ENCODE data around the gene LSAMP. TPM values are rescaled to one million over a fixed set of nuclear protein-coding genes. Genes with fewer than 3 reads are reported as not detected.

LSAMP gene
- total RNA-seq, 1 experiment from 2014 or later: 0.90 TPM

DNA sequence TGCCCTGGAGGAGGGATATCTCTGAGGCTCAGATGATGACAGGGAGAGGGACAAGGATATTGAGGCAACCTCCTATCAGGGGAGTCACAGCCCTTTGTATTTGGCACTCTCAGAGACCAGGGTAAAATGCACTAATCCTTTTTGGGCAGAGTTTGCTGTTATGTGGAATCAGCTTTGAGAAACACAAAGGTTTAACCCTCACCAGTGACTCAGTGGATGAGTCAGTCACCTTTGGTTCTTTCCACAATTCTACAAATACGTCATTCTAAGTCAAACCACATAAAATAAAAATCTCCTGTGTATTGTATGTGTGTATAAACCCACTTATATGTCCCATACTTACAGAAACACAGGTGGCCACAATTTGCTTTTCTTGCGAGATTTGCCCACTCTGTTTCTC, 5.1 kb downstream of the LSAMP start:
- Histone ChIP-seq H2BK15ac (ENCODE audit: low read depth, low read length) (no peak overlapping the region), H3K4me2 (ENCODE audit: insufficient read depth, insufficient read length, low read length) (no peak overlapping the region), H3K56ac (ENCODE audit: insufficient read length, low read depth, low read length) (no peak overlapping the region), H3K4me1 (ENCODE audit: insufficient read depth, low read length) (no peaks in the 10 kb centered on the region), H3K79me2 (ENCODE audit: insufficient read depth, low read length) (no peaks in the 10 kb centered on the region), H3K9ac (ENCODE audit: extremely low read depth, insufficient read length, low read length) (no peak overlapping the region), H2BK120ac (ENCODE audit: low read depth, low read length, poor library complexity, severe bottlenecking) (no peak overlapping the region), H3K79me1 (ENCODE audit: insufficient read depth, low read depth, low read length, poor library complexity, severe bottlenecking) (no peaks in the 10 kb centered on the region), H3K23me2 (ENCODE audit: insufficient read length, low read depth, low read length, poor library complexity, severe bottlenecking) (peaks cover 6% of the 10 kb centered on the region), H2BK20ac (ENCODE audit: low read depth, low read length, poor library complexity, severe bottlenecking) (no peak overlapping the region), H3K23ac (ENCODE audit: insufficient read length, low read depth, low read length) (no peak overlapping the region), H2AK5ac (ENCODE audit: insufficient read length, low read length) (no peak overlapping the region), H2AFZ (ENCODE audit: low read length) (no peak overlapping the region), H2BK5ac (ENCODE audit: insufficient read length, low read length) (no peak overlapping the region), H4K8ac (replicated peaks; ENCODE audit: insufficient read length, low read depth, low read length) (no peak overlapping the region), H2BK12ac (ENCODE audit: insufficient read length, low read depth, low read length) (no peak overlapping the region), H3K27ac (ENCODE audit: insufficient read length, low read depth, low read length) (no peak overlapping the region), H4K20me1 (ENCODE audit: control insufficient read depth, insufficient read depth, insufficient read length) (no peaks in the 10 kb centered on the region), H3K18ac (ENCODE audit: insufficient read length, low read depth, low read length) (no peak overlapping the region), H3T11ph (ENCODE audit: low read length) (no peak overlapping the region), H3K14ac (ENCODE audit: insufficient read depth, low read length) (no peak overlapping the region), H3K27me3 (ENCODE audit: insufficient read depth, low read length) (no peaks in the 10 kb centered on the region; the same call in 1 of the 2 replicates), H3K4ac (ENCODE audit: low read depth, low read length) (no peak overlapping the region), H4K5ac (ENCODE audit: insufficient read length, low read depth, low read length) (no peak overlapping the region), H3K9me3 (ENCODE audit: control insufficient read depth, low read depth, low read length) (no peaks in the 10 kb centered on the region), H4K91ac (ENCODE audit: insufficient read length, low read depth, low read length) (no peak overlapping the region)
- no peaks in the 10 kb centered on the region for H3K9me3 Mint-ChIP-seq
- H3K27me3 Mint-ChIP-seq (ENCODE audit: low read depth): peaks cover 22% of the 10 kb centered on the region
- DNase-seq: no peak
- peaks cover 17 to 30% of the 10 kb centered on the region in 2 experiments for H3K4me1 Mint-ChIP-seq
- WGBS (ENCODE audit: extremely low coverage, insufficient read length, low lambda C conversion rate): no CpG with 5 or more reads among the region's 2 CpGs
- TF ChIP-seq CTCF (conservative IDR thresholded peaks at IDR 0.05): no peak
- H3K36me3 Mint-ChIP-seq (ENCODE audit: insufficient read depth in 1 of 3, low read depth in 3 of 3): no peaks in the 10 kb centered on the region; a peak in 1 of 7 replicates
- no peak overlapping the region for H3K4me3 Mint-ChIP-seq
- H3K27ac Mint-ChIP-seq: no peak overlapping the region
